HCT116 (cell line): ENCODE measurements around the gene OR10P1. TPM values are rescaled to one million over a fixed set of nuclear protein-coding genes. Genes with fewer than 3 reads are reported as not detected.

Experiments used
- ATAC-seq: fragments of 200-7000 bp; cut with Tn5 transposase; 2 replicates; pipeline ENCODE4 v1.9.1; 2020; ENCODE audit warnings: mild to moderate bottlenecking, moderate library complexity
- BruUV-seq: library from RNA; stranded (reverse); fragments of 400-500 nt; replicated peaks from 2 replicates; lab custom pipeline; 2021; lab: Mats Ljungman, UMichigan
- CTCF ChIA-PET: fragments of 300-600 bp; sonication (Branson Sonifier 250); formaldehyde crosslinking; loops from one replicate; lab custom pipeline; 2021; ENCODE audit warnings: antibody characterized with exemption; lab: Charles Lee
- POLR2A ChIA-PET: fragments of 300-600, 350-600 bp; sonication (Branson Sonifier 250); formaldehyde crosslinking; loops from one replicate; lab custom pipeline; 2021; ENCODE audit warnings: antibody characterized with exemption; lab: Charles Lee
- RAD21 ChIA-PET, 2 experiments: fragments of 300-600 bp; sonication (Branson Sonifier 250); formaldehyde crosslinking; loops; one replicate each; lab custom pipeline; 2023; ENCODE audit warnings: low total read pairs in 2 of 2; ENCODE audit not compliant: uncharacterized antibody in 2 of 2, unreplicated experiment in 2 of 2, low non-redundant PET in 1 of 2; lab: Charles Lee
- DNase-seq: peaks from one replicate; pipeline ENCODE4 v3.0.0-alpha.2; 2010; ENCODE audit warnings: low read depth, low spot score
- H2AFZ ChIP-seq: fragments of 200-600 bp; shearing (Covaris generic), sonication (generic); 2 replicates; pipeline ENCODE4 v1.6.1; 2017; ENCODE audit warnings: low read depth, mixed run types, mixed read lengths, antibody characterized with exemption, low read length; ENCODE audit not compliant: poor library complexity, severe bottlenecking
- H3K27ac ChIP-seq: 2 replicates; pipeline ENCODE4 v1.5.1; 2012; ENCODE audit warnings: low read depth, low read length
- H3K27me3 ChIP-seq: fragments of 200-600 bp; sonication (generic); 2 replicates; pipeline ENCODE4 v1.6.1; 2016; ENCODE audit warnings: mixed run types, low read length, mixed read lengths; ENCODE audit not compliant: insufficient read depth
- H3K36me3 ChIP-seq, 2 experiments: fragments of 200-500 bp in 1 of 2; fragments of 200-600 bp in 1 of 2; sonication (Bioruptor generic) in 1 of 2; sonication (generic) in 1 of 2; 2 replicates each; pipeline versions ENCODE4 v1.5.1 to v1.6.1; 2014 to 2016; ENCODE audit warnings: low read length in 2 of 2, inconsistent platforms in 1 of 2, mixed read lengths in 1 of 2, mixed run types in 1 of 2; ENCODE audit not compliant: insufficient read depth in 2 of 2, control insufficient read depth in 1 of 2
- H3K4me1 ChIP-seq, 2 experiments: fragments of 200-600 bp in 1 of 2; sonication (generic) in 1 of 2; 2 replicates each; pipeline versions ENCODE4 v1.5.1 to v1.6.1; 2012 to 2017; ENCODE audit warnings: low read length in 2 of 2, inconsistent platforms in 1 of 2, mild to moderate bottlenecking in 1 of 2, mixed read lengths in 1 of 2, mixed run types in 1 of 2, moderate library complexity in 1 of 2; ENCODE audit not compliant: insufficient read depth in 2 of 2, control insufficient read depth in 1 of 2
- H3K4me2 ChIP-seq: fragments of 200-600 bp; sonication (generic); 2 replicates; pipeline ENCODE4 v1.6.1; 2017; ENCODE audit warnings: mixed run types, low read length, mixed read lengths
- H3K4me3 ChIP-seq, 2 experiments: fragments of 200-600 bp in 1 of 2; sonication (generic) in 1 of 2; replicated peaks in 1 of 2; 2 replicates each; pipeline ENCODE4 v1.5.1; 2011 to 2016; ENCODE audit warnings: low read length in 2 of 2, control low read depth in 1 of 2, low read depth in 1 of 2, mild to moderate bottlenecking in 1 of 2, mixed read lengths in 1 of 2, mixed run types in 1 of 2
- H3K79me2 ChIP-seq: fragments of 200-600 bp; sonication (generic); 2 replicates; pipeline ENCODE4 v1.6.1; 2017; ENCODE audit warnings: mild to moderate bottlenecking, mixed run types, low read length, moderate library complexity, mixed read lengths; ENCODE audit not compliant: insufficient read depth
- H3K9ac ChIP-seq: fragments of 200-600 bp; sonication (generic); 2 replicates; pipeline ENCODE4 v1.6.1; 2016; ENCODE audit warnings: low read length, mixed read lengths
- H3K9me2 ChIP-seq: fragments of 200-600 bp; sonication (generic), shearing (Covaris generic); 2 replicates; pipeline ENCODE4 v1.6.1; 2017; ENCODE audit warnings: mixed run types, mild to moderate bottlenecking, moderate library complexity; ENCODE audit not compliant: insufficient read depth
- H3K9me3 ChIP-seq, 2 experiments: fragments of 200-500 bp in 1 of 2; fragments of 200-600 bp in 1 of 2; sonication (Bioruptor generic) in 1 of 2; sonication (generic) in 1 of 2; 2 replicates each; pipeline ENCODE4 v1.6.1; 2014 to 2017; ENCODE audit warnings: low read length in 2 of 2, mixed read lengths in 2 of 2, inconsistent platforms in 1 of 2, low read depth in 1 of 2, mild to moderate bottlenecking in 1 of 2, mixed run types in 1 of 2, moderate library complexity in 1 of 2; ENCODE audit not compliant: control insufficient read depth in 1 of 2, insufficient read depth in 1 of 2
- H4K20me1 ChIP-seq: fragments of 200-600 bp; sonication (generic), shearing (Covaris generic); 2 replicates; pipeline ENCODE4 v1.6.1; 2017; ENCODE audit warnings: mixed run types, mild to moderate bottlenecking, moderate library complexity; ENCODE audit not compliant: insufficient read depth
- CBX3 ChIP-seq: IDR thresholded peaks from 2 replicates; pipeline ENCODE4 v1.6.1; 2012; ENCODE audit warnings: low read depth
- ELF1 ChIP-seq: IDR thresholded peaks from 2 replicates; pipeline ENCODE4 v1.6.1; 2012; ENCODE audit warnings: low read depth, borderline replicate concordance
- MAX ChIP-seq: IDR thresholded peaks from 2 replicates; pipeline ENCODE4 v1.6.1; 2012
- POLR2A ChIP-seq: IDR thresholded peaks from 2 replicates; pipeline ENCODE4 v1.7.0; 2011; ENCODE audit warnings: borderline replicate concordance; ENCODE audit not compliant: insufficient read depth, insufficient read length; ENCODE audit errors: extremely low read depth
- RAD21 ChIP-seq: IDR thresholded peaks from 2 replicates; pipeline ENCODE4 v1.6.1; 2012; ENCODE audit warnings: low read depth, mild to moderate bottlenecking
- SIN3A ChIP-seq: IDR thresholded peaks from 2 replicates; pipeline ENCODE4 v1.6.1; 2012; ENCODE audit warnings: low read depth
- TCF7L2 ChIP-seq: IDR thresholded peaks from 2 replicates; pipeline ENCODE4 v1.7.0; 2011; ENCODE audit warnings: borderline replicate concordance, inconsistent platforms; ENCODE audit not compliant: insufficient read depth, insufficient read length; ENCODE audit errors: extremely low read depth
- ZNF274 ChIP-seq: fragments of 200-500 bp; sonication (Bioruptor generic); IDR thresholded peaks from 2 replicates; pipeline ENCODE4 v1.6.1; 2014; ENCODE audit warnings: mild to moderate bottlenecking, low read depth, low read length, inconsistent platforms
- intact Hi-C: fragments of 100-400 bp; cut with micrococcal nuclease; formaldehyde crosslinking; loops from 2 replicates; pipeline ENCODE4 v1.10.0; 2022
- total RNA-seq: library from RNA; stranded (reverse); gene quantifications from one replicate; pipeline ENCODE4 v1.2.1, GENCODE V29; 2021; ENCODE audit not compliant: unreplicated experiment

The OR10P1 gene
- total RNA-seq, 1 experiment from 2014 or later: not detected

GRCh38 chr12:55663391-55663790 lies 26.7 kb downstream of the OR10P1 start:
- Histone ChIP-seq H3K4me2 (no peak overlapping the region), H3K9me3 (no peaks in the 10 kb centered on the region), H3K9me2 (no peaks in the 10 kb centered on the region), H3K27ac (no peak overlapping the region), H4K20me1 (no peaks in the 10 kb centered on the region), H3K4me1 (no peaks in the 10 kb centered on the region), H3K27me3 (no peaks in the 10 kb centered on the region), H3K79me2 (no peaks in the 10 kb centered on the region), H3K36me3 (no peaks in the 10 kb centered on the region), H3K9ac (no peak overlapping the region), H3K4me3 (no peak overlapping the region), H2AFZ (no peak overlapping the region)
- intact Hi-C loops: no loop called here
- ChIA-PET CTCF (interaction anchor here (3.8 kb wide), 1 partner anchor 75 kb away, joined by 19 read pairs; no protein-coding TSS in a partner anchor), RAD21 (no interaction called here), POLR2A (no interaction called here)
- no peak for TF ChIP-seq TCF7L2
- TF ChIP-seq SIN3A: no peak
- no peak for TF ChIP-seq MAX
- TF ChIP-seq CBX3: no peak
- BruUV-seq: no TSS peak
- no peak for ATAC-seq
- no peak for DNase-seq

- H3K9me2 ChIP-seq: no peaks in the 10 kb centered on the region
- ATAC-seq: no peak
- no peak for DNase-seq
- no TSS peak for BruUV-seq
- H4K20me1 ChIP-seq: no peaks in the 10 kb centered on the region
- H3K4me3 ChIP-seq: no peak overlapping the region
- H3K9me3 ChIP-seq: no peaks in the 10 kb centered on the region
- intact Hi-C loops: no loop called here
- CTCF ChIA-PET: interaction anchor here (3.8 kb wide), 1 partner anchor 73 kb away, joined by 19 read pairs; no protein-coding TSS in a partner anchor
- no peaks in the 10 kb centered on the region for H3K36me3 ChIP-seq
- H3K79me2 ChIP-seq: no peaks in the 10 kb centered on the region
- TF ChIP-seq TCF7L2: no peak
- TF ChIP-seq ELF1: no peak
- TF ChIP-seq CBX3: no peak
- TF ChIP-seq RAD21: no peak
- TF ChIP-seq POLR2A: no peak
- no peak for TF ChIP-seq ZNF274
- no peak overlapping the region for H2AFZ ChIP-seq
- no peak overlapping the region for H3K4me2 ChIP-seq
- RAD21 ChIA-PET: no interaction called here
- no peak overlapping the region for H3K27ac ChIP-seq
- no peaks in the 10 kb centered on the region for H3K27me3 ChIP-seq
- no peak overlapping the region for H3K9ac ChIP-seq
- POLR2A ChIA-PET: no interaction called here
- H3K4me1 ChIP-seq: no peaks in the 10 kb centered on the region
Observed at GRCh38 chr12:55664826-55665225, 28.1 kb downstream of the OR10P1 start.
